ENCODE data around the gene PTGES3. TPM values are rescaled to one million over a fixed set of nuclear protein-coding genes. Genes with fewer than 3 reads are reported as not detected.
"Not testable (repeated sequence)": the region's sequence is repeated elsewhere in the genome, so short reads cannot be mapped to it uniquely, and the experiment has no call there.

PTGES3 gene
- polyA plus RNA-seq, 1 donor = 349 TPM

DNA sequence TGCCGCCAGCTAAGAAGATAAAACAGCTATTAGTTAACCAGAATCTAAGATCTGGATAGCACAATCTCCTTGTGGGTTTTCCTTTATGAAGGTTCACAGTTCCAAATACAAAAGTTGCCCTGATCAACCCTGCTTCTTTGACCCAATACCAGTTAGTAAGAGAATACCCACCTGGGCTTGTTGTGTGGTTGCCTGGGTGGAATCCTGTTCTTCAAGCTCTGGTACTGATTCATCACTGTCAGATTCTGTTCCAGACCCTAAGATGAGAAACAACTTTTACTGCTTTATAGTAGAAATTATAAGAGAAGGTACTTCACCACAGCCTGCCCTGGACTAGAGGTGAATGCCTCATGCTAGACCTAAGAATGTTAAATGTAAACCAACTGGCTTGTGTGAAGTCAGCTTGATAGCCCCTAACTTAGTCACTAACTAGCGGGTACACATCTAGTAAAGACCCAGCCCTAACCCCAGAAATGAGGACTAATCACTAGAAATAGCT lies 26.4 kb upstream of the PTGES3 start:
- DNase-seq = no peak

DNA sequence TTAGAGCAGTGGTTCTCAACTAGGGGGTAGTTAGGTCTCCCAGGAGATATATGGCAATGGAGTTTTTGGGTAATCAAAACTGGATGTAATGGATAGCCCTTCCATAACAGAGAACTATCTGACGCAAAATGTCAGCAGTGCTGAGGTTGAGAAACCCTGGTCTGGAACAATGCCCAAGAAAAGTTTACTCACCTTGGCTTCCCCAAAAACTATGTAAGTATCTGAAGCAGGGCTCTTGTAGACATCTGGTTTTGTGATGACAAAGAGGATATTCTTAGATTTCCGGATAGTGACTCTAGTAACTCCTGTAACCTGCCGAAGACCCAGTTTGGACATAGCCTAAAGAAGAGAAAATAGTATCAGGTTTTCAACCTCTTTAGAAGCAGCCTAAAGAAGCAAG lies 25.3 kb upstream of the PTGES3 start:
- no peak for DNase-seq

DNA sequence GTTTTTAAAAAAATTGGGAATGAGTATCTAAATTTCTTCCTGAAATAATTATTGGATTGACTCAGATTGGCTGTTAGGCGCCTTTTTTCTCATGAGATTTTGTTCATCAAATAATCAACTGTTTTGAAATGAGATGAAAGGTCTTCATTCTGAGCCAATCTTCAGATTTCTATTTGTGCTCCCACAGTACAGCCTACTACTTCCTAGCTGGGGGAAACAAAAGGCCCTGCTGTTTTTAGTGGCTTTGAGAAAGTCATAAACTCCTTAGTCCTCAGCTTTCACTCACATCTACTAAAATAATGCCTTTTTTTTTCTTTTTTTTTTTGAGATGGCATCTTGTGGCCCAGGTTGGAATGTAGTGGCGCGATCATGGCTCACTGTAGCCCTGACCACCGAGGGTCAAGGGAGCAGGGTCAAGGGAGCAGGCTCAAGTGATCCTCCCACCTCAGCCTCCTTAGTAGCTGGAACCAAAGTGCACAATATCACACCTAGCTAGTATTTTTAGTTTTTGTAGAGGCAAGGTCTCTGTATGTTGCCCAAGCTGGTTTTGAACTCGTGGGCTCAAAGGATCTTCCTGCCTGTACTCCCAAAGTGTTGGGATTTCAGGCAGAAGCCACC lies 21.8 kb upstream of the PTGES3 start:
- no peak for DNase-seq

- DNase-seq = not testable (repeated sequence)
Observed at GRCh38 chr12:56704522-56704921, 16.4 kb upstream of the PTGES3 start.

DNA sequence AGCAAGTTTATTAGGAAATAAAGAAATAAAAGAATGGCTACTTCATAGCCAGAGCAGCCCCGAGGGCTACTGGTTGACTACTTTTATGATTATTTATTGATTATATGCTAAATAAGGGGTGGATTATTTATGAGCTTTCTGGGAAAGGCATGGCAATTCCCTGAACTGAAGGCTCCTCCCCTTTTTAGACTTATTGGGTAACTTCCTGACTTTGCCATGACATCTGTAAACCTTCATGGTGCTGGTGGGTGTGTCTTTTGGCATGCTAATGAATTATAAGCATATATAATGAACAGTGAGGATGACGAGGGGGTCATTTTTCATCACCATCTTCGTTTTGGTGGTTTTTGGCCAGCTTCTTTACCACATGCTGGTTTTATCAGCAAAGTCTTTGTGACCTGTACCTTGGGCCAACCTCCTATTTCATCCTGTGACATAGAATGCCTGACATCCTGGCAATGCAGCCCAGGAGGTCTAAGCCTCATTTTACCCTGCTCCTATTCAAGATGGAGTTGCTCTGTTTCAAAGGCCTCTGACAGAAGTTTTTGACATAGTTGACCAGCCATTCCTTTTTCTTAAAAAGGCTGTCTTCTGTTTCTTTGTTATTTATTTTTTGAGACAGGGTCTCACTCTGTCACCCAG lies 11.1 kb upstream of the PTGES3 start:
- no peak for DNase-seq

GRCh38 chr12:56695327-56696101 lies 7.4 kb upstream of the PTGES3 start:
- DNase-seq = no peak

- DNase-seq = no peak
Observed at GRCh38 chr12:56694161-56694560, 6.1 kb upstream of the PTGES3 start.

DNA sequence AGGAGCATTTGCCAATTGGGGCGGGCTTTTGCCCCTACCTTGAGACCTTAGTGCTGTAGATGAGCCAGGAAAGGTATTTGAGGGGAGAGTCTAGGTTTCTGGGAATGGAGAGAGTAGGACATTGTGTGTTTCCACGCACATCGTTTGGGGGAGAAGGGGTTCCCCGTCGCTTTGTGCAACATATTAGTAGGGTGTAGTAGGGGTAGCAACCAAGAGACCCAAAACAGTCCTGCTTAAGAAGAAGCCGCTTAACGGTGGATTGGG lies 694 bp upstream of the PTGES3 start:
- DNase-seq = no peak

DNA sequence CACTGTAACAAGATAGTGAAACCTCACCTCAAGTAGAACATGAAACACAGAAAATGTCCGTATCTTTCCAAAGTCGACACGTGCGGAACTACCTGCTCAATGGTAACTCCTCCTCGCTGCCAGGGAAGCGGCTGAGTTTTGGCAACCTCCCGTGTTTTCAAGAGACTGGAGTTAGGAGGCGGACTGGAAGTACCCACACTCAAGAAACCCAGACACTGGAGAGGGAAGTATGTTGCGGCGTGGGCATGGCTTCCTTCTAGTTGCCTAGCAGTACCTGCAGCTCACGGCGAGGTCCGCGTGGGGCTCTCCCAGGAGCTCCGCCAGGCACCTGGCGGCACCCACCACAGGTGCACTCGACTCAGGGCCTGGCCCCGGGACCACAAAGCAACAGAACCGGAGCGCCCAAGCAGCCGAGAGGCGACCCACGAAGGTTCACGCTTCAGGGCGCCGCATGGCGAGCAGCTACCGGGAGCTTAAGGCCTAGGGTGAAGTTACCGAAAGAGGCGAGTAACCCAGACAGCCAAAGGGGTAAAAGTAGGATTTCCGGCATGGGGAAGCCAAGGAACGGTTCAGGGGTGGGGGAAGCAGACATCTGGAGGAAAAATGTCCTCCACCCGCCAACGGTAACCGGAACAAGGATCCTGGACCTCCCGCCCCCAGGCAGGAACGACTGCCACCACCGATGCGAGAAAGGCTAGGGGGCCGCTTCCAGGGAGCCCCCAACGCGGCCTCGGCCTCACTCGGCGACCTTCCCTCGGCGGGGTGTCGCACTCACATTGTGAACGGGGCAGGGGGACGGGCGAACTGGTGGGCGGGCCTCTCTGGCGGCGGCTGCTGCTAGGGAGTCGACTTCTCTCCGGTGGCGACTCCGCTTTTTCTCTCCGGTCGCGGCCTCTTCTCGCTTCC lies 608 bp downstream of the PTGES3 start:
- peak; percentile 32 for DNase-seq

DNA sequence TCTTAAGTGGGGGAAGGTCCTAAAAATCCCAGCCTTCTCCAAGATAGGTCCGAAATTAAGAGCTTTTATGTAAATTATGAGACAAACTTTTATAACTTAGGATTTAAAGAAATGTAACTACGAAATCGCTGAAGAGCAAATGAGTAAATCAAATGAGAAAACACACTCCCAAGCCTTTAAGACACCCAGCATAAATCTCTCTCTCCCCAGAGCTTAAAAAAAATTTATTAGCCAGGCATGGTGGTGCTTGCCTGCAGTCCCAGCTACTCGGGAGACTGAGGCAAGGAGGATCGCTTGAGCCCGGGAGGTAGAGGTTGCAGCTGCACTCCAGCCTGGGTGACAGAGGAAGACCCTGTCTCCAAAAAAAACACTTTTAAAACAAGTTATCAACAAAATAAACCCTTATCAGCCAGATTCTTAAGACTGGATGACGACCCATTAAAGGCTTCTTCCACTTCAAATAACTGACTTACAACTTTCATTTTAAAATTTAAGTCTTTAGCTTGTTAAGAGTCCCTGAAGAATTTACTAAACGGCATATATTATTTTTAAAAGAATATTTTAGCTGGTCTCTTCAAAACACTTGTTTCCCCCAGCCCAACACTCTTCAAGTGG lies 3.2 kb downstream of the PTGES3 start:
- DNase-seq = peak; percentile 28

- no peak for DNase-seq
Observed at GRCh38 chr12:56682323-56682722, 5.8 kb downstream of the PTGES3 start.

DNA sequence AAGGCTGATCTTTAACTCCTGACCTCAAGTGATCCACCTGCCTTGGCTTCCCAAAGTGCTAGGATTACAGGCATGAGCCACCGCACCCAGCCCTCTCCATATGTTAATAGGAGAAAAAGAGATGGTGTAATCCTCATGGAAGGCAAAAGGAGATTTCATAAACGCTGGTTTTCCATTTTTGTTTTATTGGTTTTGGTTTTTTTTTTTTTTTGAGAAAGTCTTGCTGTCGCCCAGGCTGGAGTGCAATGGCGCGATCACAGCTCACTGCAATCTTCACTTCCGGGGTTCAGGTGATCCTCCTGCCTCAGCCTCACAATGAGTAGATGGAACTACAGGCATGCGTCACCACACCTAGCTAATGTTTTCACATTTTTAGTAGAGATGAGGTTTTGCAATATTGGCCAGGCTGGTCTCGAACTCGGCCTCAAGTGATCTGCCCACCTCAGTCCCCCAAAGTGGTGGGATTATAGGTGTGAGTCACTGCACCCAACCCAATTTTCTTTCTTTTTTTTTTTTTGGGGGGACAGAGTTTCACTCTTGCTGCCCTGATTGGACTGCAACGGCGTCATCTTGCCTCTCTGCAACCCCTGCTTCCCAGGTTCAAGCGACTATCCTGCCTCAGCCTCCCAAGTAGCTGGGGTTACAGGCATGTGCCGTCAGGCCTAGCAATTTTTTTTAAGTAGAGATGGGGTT lies 8.1 kb downstream of the PTGES3 start:
- no peak for DNase-seq

DNA sequence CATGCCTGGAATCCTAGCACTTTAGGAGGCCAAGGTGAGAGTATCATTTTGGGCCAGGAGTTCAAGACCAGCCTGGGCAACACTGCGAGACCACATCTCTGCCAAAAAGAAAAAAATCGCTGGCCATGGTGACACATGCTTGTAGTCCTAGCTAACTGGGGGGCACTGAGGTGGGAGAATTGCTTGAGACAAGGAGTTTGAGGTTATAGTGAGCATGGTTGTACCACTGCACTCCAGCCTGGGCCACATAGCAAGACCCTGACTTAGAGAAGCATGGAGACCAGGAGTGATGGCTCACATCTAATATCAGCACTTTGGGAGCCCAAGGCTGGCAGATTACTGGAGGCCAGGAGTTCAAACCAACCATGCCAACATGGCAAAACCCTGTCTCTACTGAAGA lies 9.2 kb downstream of the PTGES3 start:
- no peak for DNase-seq

DNA sequence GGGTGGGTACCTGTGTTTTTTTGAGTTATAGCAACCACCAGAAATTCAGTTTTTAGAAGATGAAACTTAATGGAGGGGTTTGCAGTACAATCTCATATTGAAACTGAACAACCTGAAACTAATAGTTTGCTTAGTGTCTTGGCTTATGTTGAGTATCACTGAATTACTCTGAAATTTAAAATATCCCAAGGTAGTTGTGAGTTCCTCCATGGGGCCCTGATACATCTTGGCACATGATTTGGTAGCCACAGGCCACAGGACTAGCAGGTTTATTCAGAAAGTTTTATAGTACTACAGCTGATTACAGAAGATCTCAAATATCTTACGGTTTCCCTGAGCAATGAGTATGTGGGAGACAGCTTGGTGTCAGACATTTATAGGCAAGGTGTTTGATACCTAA lies 10.4 kb downstream of the PTGES3 start:
- no peak for DNase-seq

DNA sequence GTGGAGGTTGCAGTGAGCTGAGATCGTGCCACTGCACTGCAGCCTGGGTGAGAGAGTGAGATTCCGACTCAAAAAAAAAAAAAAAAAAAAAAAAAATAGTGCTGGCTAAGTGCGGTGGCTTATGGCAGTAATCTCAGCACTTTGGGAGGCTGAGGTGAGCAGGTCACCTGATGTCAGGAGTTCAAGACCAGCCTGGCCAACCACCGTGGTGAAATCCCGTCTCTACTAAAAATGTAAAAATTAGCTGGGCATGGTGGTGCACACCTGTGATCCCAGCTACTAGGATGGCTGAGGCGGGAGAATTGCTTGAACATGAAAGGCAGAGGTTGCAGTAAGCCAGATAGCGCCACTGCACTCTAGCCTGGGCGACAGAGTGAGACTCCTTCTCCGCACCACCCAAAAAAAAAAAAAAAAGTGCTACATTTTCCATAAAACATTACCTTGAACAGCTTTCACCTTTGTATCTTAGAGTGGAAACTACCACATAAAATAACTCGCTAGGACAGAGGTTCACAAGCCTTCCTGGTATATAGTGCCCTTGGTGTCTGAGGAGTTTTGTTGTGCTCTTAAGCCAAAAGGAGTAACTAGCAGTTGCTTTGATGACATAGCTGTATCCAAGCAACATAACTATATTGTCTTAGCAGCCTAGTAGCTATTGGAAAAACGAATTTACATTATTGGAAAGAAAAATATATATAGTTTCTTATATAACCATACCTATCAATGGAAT lies 11.1 kb downstream of the PTGES3 start:
- DNase-seq = no peak

GRCh38 chr12:56671608-56672007 lies 16.5 kb downstream of the PTGES3 start:
- no peak for DNase-seq

DNA sequence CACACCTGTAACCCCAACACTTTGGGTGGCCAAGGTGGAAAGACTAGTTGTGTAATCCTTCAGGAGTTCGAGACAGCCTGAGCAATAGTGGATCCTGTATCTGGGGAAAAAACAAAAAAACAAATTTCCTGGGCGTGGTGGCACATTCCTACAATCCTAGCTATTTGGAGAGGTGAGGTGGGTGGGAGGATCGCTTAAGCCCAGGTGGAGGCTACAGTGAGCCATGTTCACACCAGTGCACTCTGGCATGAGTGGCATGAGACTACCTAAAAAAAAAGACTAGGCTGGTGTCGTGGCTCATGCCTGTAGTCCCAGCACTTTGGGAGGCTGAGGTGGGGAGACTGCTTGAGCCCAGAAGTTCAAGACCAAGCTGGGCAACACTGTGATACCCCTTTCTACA lies 17.2 kb downstream of the PTGES3 start:
- no peak for DNase-seq

DNA sequence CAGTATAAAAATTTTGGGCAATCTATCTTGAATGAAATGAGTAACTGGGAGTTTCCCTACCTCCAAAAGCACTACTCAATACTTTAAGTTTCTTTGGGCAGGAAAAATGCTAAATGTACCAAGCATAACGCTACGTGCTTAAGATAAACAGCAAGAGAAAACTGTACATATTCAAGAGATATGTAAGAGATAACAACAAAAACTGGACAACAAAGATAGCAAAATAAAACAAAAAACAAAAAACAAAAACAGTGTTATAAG lies 20.0 kb downstream of the PTGES3 start:
- DNase-seq = no peak

GRCh38 chr12:56661979-56662638 lies 26.0 kb downstream of the PTGES3 start:
- DNase-seq = no peak

- no peak for DNase-seq
Observed at GRCh38 chr12:56661560-56661959, 26.5 kb downstream of the PTGES3 start.
